ENCODE measurements around the gene CWC22. TPM values are rescaled to one million over a fixed set of nuclear protein-coding genes. Genes with fewer than 3 reads are reported as not detected.

CWC22 gene
- total RNA-seq, 4 donors from 2014 or later: 13.2 to 24.3 (median 19.4) TPM

GRCh38 chr2:179995741-179996515, 11.2 kb downstream of the CWC22 start:
- WGBS: 86% methylated on average over 4 of the region's 4 CpGs
- H3K27ac ChIP-seq: no peak overlapping the region
- no peaks in the 10 kb centered on the region for H3K4me1 ChIP-seq
- no peaks in the 10 kb centered on the region for H3K27me3 ChIP-seq
- no peaks in the 10 kb centered on the region for H3K9me3 ChIP-seq
- no peak for DNase-seq (ENCODE audit: low spot score in 2 of 2)
- TF ChIP-seq POLR2AphosphoS5 (IDR thresholded peaks at IDR 0.05) (no peak), CTCF (IDR thresholded peaks at IDR 0.05) (no peak), POLR2A (IDR thresholded peaks at IDR 0.05) (no peak), EP300 (IDR thresholded peaks at IDR 0.05) (no peak)
- H3K36me3 ChIP-seq: peaks cover 21% of the 10 kb centered on the region
- H3K4me3 ChIP-seq: no peak overlapping the region

- Histone ChIP-seq H3K9me3 (no peaks in the 10 kb centered on the region), H3K27me3 (no peaks in the 10 kb centered on the region), H3K27ac (no peak overlapping the region), H3K4me1 (no peaks in the 10 kb centered on the region), H3K36me3 (peaks cover 40% of the 10 kb centered on the region), H3K4me3 (no peak overlapping the region)
- TF ChIP-seq EP300 (IDR thresholded peaks at IDR 0.05) (no peak), POLR2A (IDR thresholded peaks at IDR 0.05) (no peak), POLR2AphosphoS5 (IDR thresholded peaks at IDR 0.05) (no peak), CTCF (IDR thresholded peaks at IDR 0.05) (no peak)
- DNase-seq (ENCODE audit: low spot score in 2 of 2): no peak
- 90% methylated on average over 4 of the region's 4 CpGs for WGBS
Observed at GRCh38 chr2:179991344-179991743, 15.8 kb downstream of the CWC22 start.

GRCh38 chr2:179990676-179991317, 16.3 kb downstream of the CWC22 start:
- Histone ChIP-seq H3K27ac (no peak overlapping the region), H3K4me3 (no peak overlapping the region), H3K4me1 (no peaks in the 10 kb centered on the region), H3K36me3 (peaks cover 44% of the 10 kb centered on the region), H3K9me3 (no peaks in the 10 kb centered on the region), H3K27me3 (no peaks in the 10 kb centered on the region)
- TF ChIP-seq POLR2A (IDR thresholded peaks at IDR 0.05): no peak
- 77% methylated on average over 5 of the region's 5 CpGs for WGBS
- no peak for DNase-seq (ENCODE audit: low spot score in 2 of 2)

GRCh38 chr2:179987916-179988315, 19.2 kb downstream of the CWC22 start:
- H3K4me1 ChIP-seq: no peaks in the 10 kb centered on the region
- no peaks in the 10 kb centered on the region for H3K27me3 ChIP-seq
- WGBS: 75% methylated on average over 1 of the region's 1 CpG
- no peak for TF ChIP-seq POLR2AphosphoS5 (IDR thresholded peaks at IDR 0.05)
- TF ChIP-seq CTCF (IDR thresholded peaks at IDR 0.05): no peak
- no peak for TF ChIP-seq EP300 (IDR thresholded peaks at IDR 0.05)
- DNase-seq (ENCODE audit: low spot score in 2 of 2): no peak
- peaks cover 69% of the 10 kb centered on the region for H3K36me3 ChIP-seq
- no peaks in the 10 kb centered on the region for H3K9me3 ChIP-seq
- H3K4me3 ChIP-seq: no peak overlapping the region
- no peak overlapping the region for H3K27ac ChIP-seq

- WGBS: 93% methylated on average over 5 of the region's 5 CpGs
- peaks cover 70% of the 10 kb centered on the region for H3K36me3 ChIP-seq
Observed at GRCh38 chr2:179985163-179985820, 21.8 kb downstream of the CWC22 start.

More at GRCh38 chr2:179985163-179985820, 21.8 kb downstream of the CWC22 start:
- Histone ChIP-seq H3K4me3 (no peak overlapping the region), H3K9me3 (no peaks in the 10 kb centered on the region), H3K27ac (no peak overlapping the region), H3K4me1 (no peaks in the 10 kb centered on the region), H3K27me3 (no peaks in the 10 kb centered on the region)
- TF ChIP-seq POLR2AphosphoS5 (IDR thresholded peaks at IDR 0.05): no peak
- no peak for TF ChIP-seq EP300 (IDR thresholded peaks at IDR 0.05)
- TF ChIP-seq POLR2A (IDR thresholded peaks at IDR 0.05): no peak
- no peak for DNase-seq (ENCODE audit: low spot score in 2 of 2)
